Panc1 (cell line): ENCODE data around the gene CPXM1. TPM values are rescaled to one million over a fixed set of nuclear protein-coding genes. Genes with fewer than 3 reads are reported as not detected.
"Not testable (repeated sequence)": the region's sequence is repeated elsewhere in the genome, so short reads cannot be mapped to it uniquely, and the experiment has no call there.

Experiments used
- ATAC-seq: fragments of 200-7000 bp; cut with Tn5 transposase; 2 replicates; pipeline ENCODE4 v1.9.1; 2020; ENCODE audit warnings: mild to moderate bottlenecking, moderate library complexity
- BruUV-seq: library from RNA; stranded (reverse); fragments of 400-500 nt; replicated peaks from 2 replicates; lab custom pipeline; 2021; lab: Mats Ljungman, UMichigan
- CTCF ChIA-PET: fragments of 300-600 bp; sonication (Branson Sonifier 250); formaldehyde crosslinking; loops from one replicate; lab custom pipeline; 2022; ENCODE audit warnings: antibody characterized with exemption; lab: Charles Lee
- POLR2A ChIA-PET: fragments of 300-600 bp; sonication (Branson Sonifier 250); formaldehyde crosslinking; loops from one replicate; lab custom pipeline; 2022; ENCODE audit warnings: antibody characterized with exemption; lab: Charles Lee
- DNase-seq: peaks from one replicate; pipeline ENCODE4 v3.0.0-alpha.2; 2010; ENCODE audit warnings: low read depth, low spot score
- H3K27ac ChIP-seq: 2 replicates; pipeline ENCODE4 v1.5.1; 2011; ENCODE audit warnings: mild to moderate bottlenecking, low read length, inconsistent platforms
- H3K27me3 ChIP-seq: fragments of 200-500 bp; sonication (Bioruptor generic); 2 replicates; pipeline ENCODE4 v1.6.0; 2014; ENCODE audit warnings: low read length, inconsistent platforms; ENCODE audit not compliant: control insufficient read depth, insufficient read depth
- H3K36me3 ChIP-seq: fragments of 200-500 bp; sonication (Bioruptor generic); 2 replicates; pipeline ENCODE4 v1.5.1; 2014; ENCODE audit warnings: inconsistent platforms, mild to moderate bottlenecking, low read length, moderate library complexity; ENCODE audit not compliant: control insufficient read depth, insufficient read depth
- H3K4me1 ChIP-seq: 2 replicates; pipeline ENCODE4 v1.5.1; 2011; ENCODE audit warnings: inconsistent platforms, mild to moderate bottlenecking, low read length, moderate library complexity; ENCODE audit not compliant: control insufficient read depth, insufficient read depth
- H3K4me3 ChIP-seq, 2 experiments: 2 replicates each; pipeline ENCODE4 v1.5.1; 2011 to 2012; ENCODE audit warnings: low read depth in 2 of 2, low read length in 2 of 2, mild to moderate bottlenecking in 2 of 2, inconsistent platforms in 1 of 2, moderate library complexity in 1 of 2
- H3K9me3 ChIP-seq: fragments of 200-500 bp; sonication (Bioruptor generic); 2 replicates; pipeline ENCODE4 v1.5.1; 2014; ENCODE audit warnings: low read depth, mild to moderate bottlenecking, inconsistent platforms, low read length, moderate library complexity; ENCODE audit not compliant: control insufficient read depth, insufficient read depth
- POLR2AphosphoS5 ChIP-seq: IDR thresholded peaks from 2 replicates; pipeline ENCODE4 v1.6.1; 2012; ENCODE audit warnings: mild to moderate bottlenecking, low read depth, low read length, moderate library complexity
- SIN3A ChIP-seq: IDR thresholded peaks from 2 replicates; pipeline ENCODE4 v1.6.1; 2012; ENCODE audit warnings: low read depth, mild to moderate bottlenecking, low read length, moderate library complexity, borderline replicate concordance; ENCODE audit not compliant: insufficient read depth
- TCF7L2 ChIP-seq: IDR thresholded peaks from 2 replicates; pipeline ENCODE4 v1.6.1; 2011; ENCODE audit warnings: mild to moderate bottlenecking, low read depth, low read length, inconsistent platforms
- in situ Hi-C: cut with HindIII; loops from 2 replicates; pipeline ENCODE4 v1.10.0; 2016; ENCODE audit warnings: low sequenced_read_pairs, low pct_unique_long_range_greater_than_20kb
- intact Hi-C: fragments of 100-400 bp; cut with micrococcal nuclease; formaldehyde crosslinking; loops from one replicate; pipeline ENCODE4 v1.10.0; 2022; ENCODE audit not compliant: unreplicated experiment
- total RNA-seq: library from RNA; stranded (reverse); gene quantifications from one replicate; pipeline ENCODE4 v1.2.1, GENCODE V29; 2021; ENCODE audit not compliant: unreplicated experiment
- TF ChIP-seq, protein P1 (sequence below), 2 experiments: IDR thresholded peaks; 2 replicates each; pipeline ENCODE4 v1.6.1; 2011 to 2012; ENCODE audit warnings: low read depth in 2 of 2, control low read depth in 1 of 2, low read length in 1 of 2, mild to moderate bottlenecking in 1 of 2, moderate library complexity in 1 of 2; ENCODE audit not compliant: insufficient read depth in 1 of 2
- TF ChIP-seq, protein P2 (sequence below): fragments of 450-650 bp; IDR thresholded peaks from 2 replicates; pipeline ENCODE4 v1.5.1; 2017; ENCODE audit warnings: mild to moderate bottlenecking

Gene CPXM1
- total RNA-seq, 1 experiment from 2014 or later, result not detected

DNA sequence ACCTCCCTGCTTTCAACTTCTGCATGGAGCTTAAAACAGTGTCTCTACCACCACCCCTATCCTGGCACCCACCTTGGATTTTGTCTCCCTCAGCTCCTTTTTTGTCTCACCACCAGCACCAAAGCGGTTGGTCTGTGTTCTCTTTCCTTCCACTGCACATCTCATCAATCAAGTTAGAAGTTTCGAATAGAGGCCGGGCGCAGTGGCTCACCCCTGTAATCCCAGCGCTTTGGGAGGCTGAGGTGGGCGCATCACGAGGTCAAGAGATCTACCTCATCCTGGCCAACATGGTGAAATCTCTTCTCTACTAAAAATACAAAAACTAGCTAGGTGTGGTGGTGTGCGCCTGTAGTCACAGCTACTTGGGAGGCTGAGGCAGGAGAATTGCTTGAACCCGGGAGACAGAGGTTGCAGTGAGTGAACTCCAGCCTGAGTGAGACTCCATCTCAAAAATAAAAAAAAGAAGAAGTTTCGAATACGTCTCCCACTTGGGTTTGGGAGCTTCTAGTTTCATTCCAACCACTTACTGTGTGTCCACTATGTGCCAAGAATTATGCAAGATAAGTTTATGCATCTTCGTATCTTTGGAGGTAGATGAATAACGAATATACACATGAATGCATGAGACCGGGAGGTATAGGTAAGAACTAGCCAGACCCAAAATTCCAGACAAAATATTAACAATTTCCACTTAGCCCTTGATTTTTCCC, 34.1 kb upstream of the CPXM1 start:
- ChIA-PET CTCF (no interaction called here), POLR2A (interaction anchor here (0.6 kb wide), 1 partner anchor 309 kb away, joined by 11 read pairs; no protein-coding TSS in a partner anchor)
- in situ Hi-C loops, result no loop called here
- no peak for ATAC-seq
- no TSS peak for BruUV-seq
- Histone ChIP-seq H3K9me3 (no peaks in the 10 kb centered on the region), H3K4me3 (no peak overlapping the region), H3K4me1 (no peaks in the 10 kb centered on the region), H3K27ac (no peak overlapping the region), H3K27me3 (no peaks in the 10 kb centered on the region), H3K36me3 (no peaks in the 10 kb centered on the region)
- no peak for DNase-seq
- no peak for TF ChIP-seq POLR2AphosphoS5
- TF ChIP-seq SIN3A, result no peak
- TF ChIP-seq, protein P1, sequence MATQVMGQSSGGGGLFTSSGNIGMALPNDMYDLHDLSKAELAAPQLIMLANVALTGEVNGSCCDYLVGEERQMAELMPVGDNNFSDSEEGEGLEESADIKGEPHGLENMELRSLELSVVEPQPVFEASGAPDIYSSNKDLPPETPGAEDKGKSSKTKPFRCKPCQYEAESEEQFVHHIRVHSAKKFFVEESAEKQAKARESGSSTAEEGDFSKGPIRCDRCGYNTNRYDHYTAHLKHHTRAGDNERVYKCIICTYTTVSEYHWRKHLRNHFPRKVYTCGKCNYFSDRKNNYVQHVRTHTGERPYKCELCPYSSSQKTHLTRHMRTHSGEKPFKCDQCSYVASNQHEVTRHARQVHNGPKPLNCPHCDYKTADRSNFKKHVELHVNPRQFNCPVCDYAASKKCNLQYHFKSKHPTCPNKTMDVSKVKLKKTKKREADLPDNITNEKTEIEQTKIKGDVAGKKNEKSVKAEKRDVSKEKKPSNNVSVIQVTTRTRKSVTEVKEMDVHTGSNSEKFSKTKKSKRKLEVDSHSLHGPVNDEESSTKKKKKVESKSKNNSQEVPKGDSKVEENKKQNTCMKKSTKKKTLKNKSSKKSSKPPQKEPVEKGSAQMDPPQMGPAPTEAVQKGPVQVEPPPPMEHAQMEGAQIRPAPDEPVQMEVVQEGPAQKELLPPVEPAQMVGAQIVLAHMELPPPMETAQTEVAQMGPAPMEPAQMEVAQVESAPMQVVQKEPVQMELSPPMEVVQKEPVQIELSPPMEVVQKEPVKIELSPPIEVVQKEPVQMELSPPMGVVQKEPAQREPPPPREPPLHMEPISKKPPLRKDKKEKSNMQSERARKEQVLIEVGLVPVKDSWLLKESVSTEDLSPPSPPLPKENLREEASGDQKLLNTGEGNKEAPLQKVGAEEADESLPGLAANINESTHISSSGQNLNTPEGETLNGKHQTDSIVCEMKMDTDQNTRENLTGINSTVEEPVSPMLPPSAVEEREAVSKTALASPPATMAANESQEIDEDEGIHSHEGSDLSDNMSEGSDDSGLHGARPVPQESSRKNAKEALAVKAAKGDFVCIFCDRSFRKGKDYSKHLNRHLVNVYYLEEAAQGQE (IDR thresholded peaks at IDR 0.05; ENCODE audit: insufficient read depth in 1 of 2, low read depth in 2 of 2, low read length in 1 of 2), result no peak
- TF ChIP-seq, protein P2, sequence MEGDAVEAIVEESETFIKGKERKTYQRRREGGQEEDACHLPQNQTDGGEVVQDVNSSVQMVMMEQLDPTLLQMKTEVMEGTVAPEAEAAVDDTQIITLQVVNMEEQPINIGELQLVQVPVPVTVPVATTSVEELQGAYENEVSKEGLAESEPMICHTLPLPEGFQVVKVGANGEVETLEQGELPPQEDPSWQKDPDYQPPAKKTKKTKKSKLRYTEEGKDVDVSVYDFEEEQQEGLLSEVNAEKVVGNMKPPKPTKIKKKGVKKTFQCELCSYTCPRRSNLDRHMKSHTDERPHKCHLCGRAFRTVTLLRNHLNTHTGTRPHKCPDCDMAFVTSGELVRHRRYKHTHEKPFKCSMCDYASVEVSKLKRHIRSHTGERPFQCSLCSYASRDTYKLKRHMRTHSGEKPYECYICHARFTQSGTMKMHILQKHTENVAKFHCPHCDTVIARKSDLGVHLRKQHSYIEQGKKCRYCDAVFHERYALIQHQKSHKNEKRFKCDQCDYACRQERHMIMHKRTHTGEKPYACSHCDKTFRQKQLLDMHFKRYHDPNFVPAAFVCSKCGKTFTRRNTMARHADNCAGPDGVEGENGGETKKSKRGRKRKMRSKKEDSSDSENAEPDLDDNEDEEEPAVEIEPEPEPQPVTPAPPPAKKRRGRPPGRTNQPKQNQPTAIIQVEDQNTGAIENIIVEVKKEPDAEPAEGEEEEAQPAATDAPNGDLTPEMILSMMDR, result no peak
- no peak for TF ChIP-seq TCF7L2
- intact Hi-C loops, result no loop called here

DNA sequence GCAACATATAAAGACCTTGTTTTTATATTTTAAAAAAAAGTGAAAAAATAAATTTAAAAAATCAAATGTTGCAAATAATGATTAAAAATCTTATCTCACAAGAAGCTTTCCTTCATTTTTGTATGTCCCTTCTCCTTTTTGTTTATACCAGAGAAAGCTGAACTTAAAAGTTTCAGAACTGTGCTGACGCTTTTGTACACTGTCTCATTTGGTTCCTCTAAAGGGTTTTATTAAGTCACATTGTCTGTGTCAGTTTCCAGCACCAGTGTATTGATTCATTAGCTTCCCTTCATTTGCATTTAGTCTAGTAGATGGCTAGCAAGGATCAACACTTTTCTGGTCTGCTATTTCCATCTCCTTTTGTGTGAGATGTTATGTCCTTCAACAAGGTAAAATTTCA, 33.3 kb upstream of the CPXM1 start:
- Histone ChIP-seq H3K27me3 (no peaks in the 10 kb centered on the region), H3K27ac (no peak overlapping the region), H3K9me3 (no peaks in the 10 kb centered on the region), H3K36me3 (no peaks in the 10 kb centered on the region), H3K4me1 (no peaks in the 10 kb centered on the region), H3K4me3 (no peak overlapping the region)
- in situ Hi-C loops (no loop called here), intact Hi-C loops (no loop called here)
- CTCF ChIA-PET, result interaction anchor here (0.7 kb wide), 1 partner anchor 109 kb away, joined by 3 read pairs; no protein-coding TSS in a partner anchor
- no TSS peak for BruUV-seq
- POLR2A ChIA-PET, result interaction anchor here (0.6 kb wide), 1 partner anchor 308 kb away, joined by 11 read pairs; no protein-coding TSS in a partner anchor
- TF ChIP-seq SIN3A (no peak), POLR2AphosphoS5 (no peak), TCF7L2 (no peak)
- TF ChIP-seq, protein P1 (IDR thresholded peaks at IDR 0.05; ENCODE audit: insufficient read depth in 1 of 2, low read depth in 2 of 2, low read length in 1 of 2), result no peak
- TF ChIP-seq, protein P2, result no peak
- ATAC-seq (no peak), DNase-seq (no peak)

DNA sequence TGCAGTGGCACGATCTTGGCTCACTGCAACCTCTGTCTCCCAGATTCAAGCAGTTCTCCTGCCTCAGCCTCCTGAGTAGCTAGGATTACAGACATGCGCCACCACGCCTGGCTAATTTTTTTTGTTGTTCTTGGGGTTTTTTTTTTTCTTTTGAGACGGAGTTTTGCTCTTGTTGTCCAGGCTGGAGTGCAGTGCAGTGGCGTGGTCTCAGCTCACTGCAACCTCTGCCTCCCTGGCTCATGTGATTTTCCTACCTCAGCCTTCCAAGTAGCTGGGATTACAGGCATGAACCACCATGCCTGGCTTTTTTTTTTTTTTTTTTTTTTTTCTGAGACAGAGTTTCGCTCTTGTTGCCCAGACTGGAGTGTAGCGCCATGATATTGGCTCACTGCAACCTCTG, 30.8 kb upstream of the CPXM1 start:
- H3K4me3 ChIP-seq, BruUV-seq, POLR2A ChIA-PET, H3K27me3 ChIP-seq, H3K27ac ChIP-seq, in situ Hi-C loops, H3K36me3 ChIP-seq, intact Hi-C loops, DNase-seq, ATAC-seq, H3K4me1 ChIP-seq, H3K9me3 ChIP-seq, CTCF ChIA-PET: not testable (repeated sequence)
